NCI-H128 (cell line): ENCODE data around the gene ARHGEF12.

Experiments
- DNase-seq: peaks from one replicate; lab custom pipeline; 2025; ENCODE audit not compliant: unreplicated experiment; lab: John Stamatoyannopoulos, UW

ARHGEF12 gene

GRCh38 chr11:120317689-120318480 lies 18.3 kb upstream of the ARHGEF12 start:
- no peak for DNase-seq

DNA sequence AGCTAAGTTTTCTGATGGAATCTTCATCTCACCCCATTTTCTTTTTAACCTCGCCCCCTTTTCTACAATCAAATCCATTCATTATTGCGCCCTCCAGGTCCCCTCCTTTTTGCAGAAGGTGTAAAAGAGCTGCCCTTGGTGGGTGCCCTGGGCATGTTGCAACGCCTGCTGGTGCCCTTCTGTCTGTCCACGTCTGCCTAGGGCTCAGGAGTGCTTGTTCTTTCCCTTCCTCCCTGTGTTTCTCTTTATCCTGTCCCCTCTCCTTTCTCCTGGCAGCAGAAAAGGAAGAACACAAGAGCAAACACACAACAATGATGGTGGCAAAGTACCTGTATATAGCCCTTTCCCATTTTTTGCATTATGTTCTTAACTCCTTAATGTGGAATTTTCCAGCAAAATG lies 17.3 kb upstream of the ARHGEF12 start:
- no peak for DNase-seq

GRCh38 chr11:120324932-120325810 lies 11.0 kb upstream of the ARHGEF12 start, which contains the start of gene TLCD5:
TLCD5 (plus strand) TSS chr11:120325299; CDS start chr11:120327442, 2,143 bp downstream.
- DNase-seq: no peak

DNA sequence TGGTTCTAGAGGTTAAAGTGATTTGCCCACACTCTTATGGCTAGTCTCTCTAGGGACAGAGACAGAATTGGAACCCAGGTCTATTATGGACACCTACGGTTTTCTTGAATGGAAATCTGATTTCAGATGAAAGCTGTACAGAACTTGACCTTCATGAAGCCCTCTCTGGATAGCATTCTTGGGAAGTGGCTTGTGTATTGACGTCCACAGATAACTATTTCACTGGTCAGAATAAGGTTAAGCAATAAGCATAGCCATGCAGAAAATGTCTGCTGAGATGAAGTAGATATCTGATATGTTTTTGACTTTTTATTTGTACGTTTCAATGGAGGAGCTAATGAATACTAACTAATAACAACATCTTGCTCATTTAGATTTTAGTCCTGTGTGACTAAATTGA lies 10.0 kb upstream of the ARHGEF12 start:
- DNase-seq: no peak

GRCh38 chr11:120326845-120327281 lies 9.3 kb upstream of the ARHGEF12 start:
- no peak for DNase-seq

DNA sequence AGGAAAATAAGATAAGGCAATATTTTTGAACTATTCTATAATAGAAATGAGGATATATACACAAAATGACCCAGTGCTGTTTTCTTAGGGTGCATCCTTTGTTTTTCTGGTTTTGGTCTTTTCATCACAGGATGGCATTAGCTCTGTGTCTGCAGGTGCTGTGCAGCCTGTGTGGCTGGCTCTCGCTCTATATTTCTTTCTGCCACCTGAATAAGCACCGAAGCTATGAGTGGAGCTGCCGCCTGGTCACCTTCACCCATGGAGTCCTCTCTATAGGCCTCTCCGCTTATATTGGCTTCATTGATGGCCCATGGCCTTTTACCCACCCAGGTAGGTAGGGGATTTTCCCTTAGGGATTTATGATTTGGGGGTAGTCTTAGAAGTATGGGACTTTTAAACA lies 8.9 kb upstream of the ARHGEF12 start:
- DNase-seq: no peak

DNA sequence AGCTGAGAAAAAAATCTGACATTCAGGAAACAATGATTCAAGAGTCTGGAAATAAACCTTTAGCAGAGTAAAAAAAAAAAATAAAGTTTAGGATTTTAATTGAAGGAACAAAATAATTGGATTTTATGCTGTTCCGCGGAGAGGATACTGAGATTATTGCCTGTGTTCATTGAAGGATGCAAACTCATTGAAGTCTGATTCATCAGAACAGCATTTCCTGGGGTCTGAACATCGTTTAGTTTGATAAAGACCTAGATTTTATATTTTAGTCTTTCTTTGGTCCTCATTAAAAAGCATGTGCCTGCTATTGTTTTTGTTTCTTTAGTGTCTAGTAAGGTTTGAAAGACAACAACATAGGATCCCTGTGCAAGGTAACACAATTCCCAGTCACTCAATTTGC lies 6.7 kb upstream of the ARHGEF12 start:
- DNase-seq: no peak

DNA sequence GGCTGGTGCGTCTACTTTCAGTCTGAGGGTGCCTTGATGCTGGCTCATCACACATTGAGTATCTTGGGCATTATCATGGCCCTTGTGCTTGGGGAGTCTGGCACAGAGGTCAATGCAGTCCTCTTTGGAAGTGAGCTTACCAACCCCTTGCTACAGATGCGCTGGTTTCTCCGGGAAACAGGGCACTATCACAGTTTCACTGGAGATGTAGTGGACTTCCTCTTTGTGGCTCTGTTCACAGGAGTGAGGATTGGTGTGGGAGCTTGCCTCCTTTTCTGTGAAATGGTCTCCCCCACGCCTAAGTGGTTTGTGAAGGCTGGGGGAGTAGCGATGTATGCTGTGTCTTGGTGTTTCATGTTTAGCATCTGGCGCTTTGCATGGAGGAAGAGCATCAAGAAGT lies 6.2 kb upstream of the ARHGEF12 start:
- no peak for DNase-seq

- DNase-seq: no peak
Observed at GRCh38 chr11:120331301-120331996, 4.8 kb upstream of the ARHGEF12 start.

DNA sequence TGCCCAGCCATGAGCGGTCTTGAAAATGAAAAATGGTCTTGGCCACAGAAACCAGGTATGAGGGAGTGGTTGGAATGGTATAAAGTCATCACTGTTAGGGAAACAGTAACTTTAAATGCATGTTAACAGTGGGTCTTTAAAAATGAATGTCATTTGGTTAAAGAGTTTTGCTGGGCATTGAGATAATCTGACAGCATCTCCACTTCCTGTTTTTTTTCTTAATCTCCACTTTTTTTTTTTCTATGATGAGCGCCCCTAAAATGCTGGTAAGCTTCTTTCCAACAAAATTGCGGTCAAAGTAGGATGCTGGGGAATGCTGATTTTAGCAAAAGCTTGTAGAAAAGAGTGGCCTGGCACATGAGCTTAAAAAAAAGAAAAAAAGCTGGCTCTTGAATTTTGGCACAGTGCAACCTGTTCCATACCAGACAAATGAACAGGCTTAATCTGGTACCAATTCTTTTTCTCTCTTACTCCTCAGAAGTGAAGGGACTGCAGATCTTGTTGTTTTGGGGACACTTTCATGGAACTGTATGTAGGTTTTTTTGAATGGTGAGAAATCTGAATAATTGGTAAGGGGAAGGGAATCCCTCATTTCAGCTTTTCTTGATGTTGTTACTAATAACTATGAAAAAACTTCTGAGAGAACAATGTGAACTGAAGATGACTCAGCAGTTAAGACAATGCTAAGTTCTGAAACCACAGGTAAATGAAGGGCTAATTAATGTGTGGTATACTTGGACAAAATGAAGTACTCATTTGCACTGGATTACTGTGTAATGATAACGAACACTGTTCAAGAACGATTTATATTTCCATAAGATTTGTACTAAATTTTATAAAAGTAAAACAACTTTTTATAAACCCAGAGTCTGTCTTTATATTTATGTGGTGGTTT lies 3.1 kb upstream of the ARHGEF12 start:
- DNase-seq: no peak

- DNase-seq: no peak
Observed at GRCh38 chr11:120333801-120334200, 2.4 kb upstream of the ARHGEF12 start.

DNA sequence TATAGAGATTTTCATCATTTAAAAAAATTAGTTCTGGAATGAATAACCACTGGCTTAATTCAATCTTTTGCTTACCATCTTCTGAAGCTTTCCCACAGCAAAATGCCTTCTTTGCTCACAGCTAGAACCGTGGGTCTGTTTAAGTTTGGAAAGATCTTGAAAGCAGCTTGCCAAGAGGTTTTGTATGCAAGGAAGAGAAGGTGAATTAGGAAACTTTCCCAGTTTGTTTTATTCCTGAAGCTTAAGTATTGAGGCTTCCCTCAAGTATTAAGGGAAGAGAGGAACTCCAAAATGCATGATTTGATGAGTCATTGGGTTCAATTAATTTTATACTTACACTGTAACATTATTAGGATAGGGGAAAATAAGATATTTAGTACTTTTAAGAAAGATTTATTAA lies 1.9 kb upstream of the ARHGEF12 start:
- DNase-seq: no peak

- peak; percentile 30 for DNase-seq
Observed at GRCh38 chr11:120334894-120335462, 1.2 kb upstream of the ARHGEF12 start.

GRCh38 chr11:120335556-120335907 lies 681 bp upstream of the ARHGEF12 start:
- no peak for DNase-seq

- DNase-seq: no peak
Observed at GRCh38 chr11:120336641-120337354, 585 bp downstream of the ARHGEF12 start.

- no peak for DNase-seq
Observed at GRCh38 chr11:120337355-120338106, 1.3 kb downstream of the ARHGEF12 start.

DNA sequence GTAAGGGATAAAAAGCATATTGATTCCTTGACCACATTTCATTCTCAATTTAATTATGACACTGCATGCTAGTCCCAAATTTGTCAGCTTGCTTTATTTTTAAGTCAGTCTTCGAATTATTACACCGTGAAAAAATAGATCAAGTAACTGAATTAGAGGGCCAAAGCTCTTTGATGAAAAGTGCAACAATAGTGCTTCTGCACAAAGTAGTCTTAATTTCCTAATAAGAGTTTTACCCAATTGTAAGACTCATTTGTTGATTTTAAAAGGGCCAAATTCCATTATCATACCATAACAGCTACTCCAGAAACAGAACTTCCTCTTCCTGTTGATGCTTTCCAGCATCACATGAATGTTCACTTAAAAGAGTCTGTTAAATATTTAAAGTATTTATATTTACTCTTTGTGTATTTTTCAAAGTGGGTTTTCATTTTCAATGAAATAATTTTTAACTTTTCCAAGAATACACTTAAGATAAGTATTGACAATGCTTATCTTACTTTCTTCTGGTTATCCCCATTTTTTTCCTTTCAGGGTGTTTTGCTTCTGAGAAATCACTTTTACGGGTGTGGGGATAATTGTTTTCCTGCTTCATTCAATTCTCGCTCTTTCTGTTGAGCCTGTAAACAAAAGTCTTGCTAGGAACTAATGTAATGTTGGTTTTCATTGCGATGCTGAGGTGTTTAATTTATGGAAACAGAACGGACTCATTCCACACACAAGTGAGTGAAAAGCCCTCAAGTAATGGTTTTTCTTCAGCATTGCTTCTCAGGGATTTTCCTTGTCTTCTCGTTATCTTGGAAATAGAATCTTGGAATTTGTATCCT lies 2.1 kb downstream of the ARHGEF12 start:
- DNase-seq: no peak

- no peak for DNase-seq
Observed at GRCh38 chr11:120339394-120339890, 3.2 kb downstream of the ARHGEF12 start.
